ENCODE results near the gene SPEF2.

SPEF2 gene

GRCh38 chr5:35816881-35817521, 199.3 kb downstream of the SPEF2 start:
- CTCF ChIA-PET: interaction anchor here (0.7 to 1.2 kb wide), 6 partner anchors 10 to 685 kb away, joined by 3 to 5 read pairs (median 3); no protein-coding TSS in a partner anchor
- TF ChIP-seq ZBTB11 (tag by site-specific recombination; conservative IDR thresholded peaks at IDR 0.05; ENCODE audit: low read depth): no peak
- TF ChIP-seq, protein P1, sequence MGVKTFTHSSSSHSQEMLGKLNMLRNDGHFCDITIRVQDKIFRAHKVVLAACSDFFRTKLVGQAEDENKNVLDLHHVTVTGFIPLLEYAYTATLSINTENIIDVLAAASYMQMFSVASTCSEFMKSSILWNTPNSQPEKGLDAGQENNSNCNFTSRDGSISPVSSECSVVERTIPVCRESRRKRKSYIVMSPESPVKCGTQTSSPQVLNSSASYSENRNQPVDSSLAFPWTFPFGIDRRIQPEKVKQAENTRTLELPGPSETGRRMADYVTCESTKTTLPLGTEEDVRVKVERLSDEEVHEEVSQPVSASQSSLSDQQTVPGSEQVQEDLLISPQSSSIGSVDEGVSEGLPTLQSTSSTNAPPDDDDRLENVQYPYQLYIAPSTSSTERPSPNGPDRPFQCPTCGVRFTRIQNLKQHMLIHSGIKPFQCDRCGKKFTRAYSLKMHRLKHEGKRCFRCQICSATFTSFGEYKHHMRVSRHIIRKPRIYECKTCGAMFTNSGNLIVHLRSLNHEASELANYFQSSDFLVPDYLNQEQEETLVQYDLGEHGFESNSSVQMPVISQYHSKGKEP (tag by site-specific recombination; IDR thresholded peaks at IDR 0.05): no peak
- no peak for TF ChIP-seq ELK4 (IDR thresholded peaks at IDR 0.05; ENCODE audit: borderline replicate concordance, low read depth, low read length)
- no peak for TF ChIP-seq ZNF624 (tag by site-specific recombination; IDR thresholded peaks at IDR 0.05)
- TF ChIP-seq, protein P2, sequence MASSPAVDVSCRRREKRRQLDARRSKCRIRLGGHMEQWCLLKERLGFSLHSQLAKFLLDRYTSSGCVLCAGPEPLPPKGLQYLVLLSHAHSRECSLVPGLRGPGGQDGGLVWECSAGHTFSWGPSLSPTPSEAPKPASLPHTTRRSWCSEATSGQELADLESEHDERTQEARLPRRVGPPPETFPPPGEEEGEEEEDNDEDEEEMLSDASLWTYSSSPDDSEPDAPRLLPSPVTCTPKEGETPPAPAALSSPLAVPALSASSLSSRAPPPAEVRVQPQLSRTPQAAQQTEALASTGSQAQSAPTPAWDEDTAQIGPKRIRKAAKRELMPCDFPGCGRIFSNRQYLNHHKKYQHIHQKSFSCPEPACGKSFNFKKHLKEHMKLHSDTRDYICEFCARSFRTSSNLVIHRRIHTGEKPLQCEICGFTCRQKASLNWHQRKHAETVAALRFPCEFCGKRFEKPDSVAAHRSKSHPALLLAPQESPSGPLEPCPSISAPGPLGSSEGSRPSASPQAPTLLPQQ (tag by site-specific recombination; IDR thresholded peaks at IDR 0.05): no peak
- TF ChIP-seq ZNF701 (tag by site-specific recombination; IDR thresholded peaks at IDR 0.05): no peak
- no peak for TF ChIP-seq ZNF132 (tag by site-specific recombination; IDR thresholded peaks at IDR 0.05; ENCODE audit: borderline replicate concordance)
- no peak for TF ChIP-seq ZNF174 (tag by site-specific recombination; IDR thresholded peaks at IDR 0.05)
- TF ChIP-seq HIC1 (tag by site-specific recombination; IDR thresholded peaks at IDR 0.05): no peak

DNA sequence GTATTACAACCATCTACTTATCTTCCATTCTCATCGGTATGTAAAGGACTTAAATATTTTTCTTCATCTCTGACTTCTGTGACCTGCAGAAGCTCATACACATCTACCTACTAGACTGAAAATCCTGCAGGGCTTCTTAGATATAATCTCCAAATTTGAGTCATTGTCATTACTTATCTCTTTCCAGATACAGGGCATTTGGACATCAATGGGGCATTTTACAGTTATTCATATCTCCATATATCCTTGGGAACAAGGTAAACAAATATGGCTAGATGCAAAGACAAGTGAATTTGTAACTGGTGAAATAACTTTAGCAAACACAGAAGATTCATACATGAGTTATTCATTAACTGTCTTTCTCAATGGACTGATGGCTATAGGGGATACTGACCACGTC, 201.4 kb downstream of the SPEF2 start:
- H3K27ac ChIP-seq (ENCODE audit: extremely low read depth, low read depth, low read length): no peak overlapping the region
- H3K4me1 ChIP-seq (ENCODE audit: control insufficient read depth, insufficient read depth, low read length): no peaks in the 10 kb centered on the region
- POLR2A ChIA-PET: no interaction called here
- H3K4me3 ChIP-seq (ENCODE audit: low read depth, low read length): no peak overlapping the region
- H3K36me3 ChIP-seq (ENCODE audit: control insufficient read depth in 2 of 2, insufficient read depth in 1 of 2, low read length in 2 of 2): no peaks in the 10 kb centered on the region
- CTCF ChIA-PET: no interaction called here
- H3K9me3 ChIP-seq (ENCODE audit: control insufficient read depth, insufficient read depth, low read depth, low read length): no peaks in the 10 kb centered on the region
- TF ChIP-seq, protein P3, sequence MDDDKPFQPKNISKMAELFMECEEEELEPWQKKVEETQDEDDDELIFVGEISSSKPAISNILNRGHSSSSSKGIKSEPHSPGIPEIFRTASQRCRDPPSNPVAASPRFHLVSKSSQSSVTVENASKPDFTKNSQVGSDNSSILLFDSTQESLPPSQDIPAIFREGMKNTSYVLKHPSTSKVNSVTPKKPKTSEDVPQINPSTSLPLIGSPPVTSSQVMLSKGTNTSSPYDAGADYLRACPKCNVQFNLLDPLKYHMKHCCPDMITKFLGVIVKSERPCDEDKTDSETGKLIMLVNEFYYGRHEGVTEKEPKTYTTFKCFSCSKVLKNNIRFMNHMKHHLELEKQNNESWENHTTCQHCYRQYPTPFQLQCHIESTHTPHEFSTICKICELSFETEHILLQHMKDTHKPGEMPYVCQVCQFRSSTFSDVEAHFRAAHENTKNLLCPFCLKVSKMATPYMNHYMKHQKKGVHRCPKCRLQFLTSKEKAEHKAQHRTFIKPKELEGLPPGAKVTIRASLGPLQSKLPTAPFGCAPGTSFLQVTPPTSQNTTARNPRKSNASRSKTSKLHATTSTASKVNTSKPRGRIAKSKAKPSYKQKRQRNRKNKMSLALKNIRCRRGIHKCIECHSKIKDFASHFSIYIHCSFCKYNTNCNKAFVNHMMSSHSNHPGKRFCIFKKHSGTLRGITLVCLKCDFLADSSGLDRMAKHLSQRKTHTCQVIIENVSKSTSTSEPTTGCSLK (tag by site-specific recombination; IDR thresholded peaks at IDR 0.05): no peak
- TF ChIP-seq, protein P4, sequence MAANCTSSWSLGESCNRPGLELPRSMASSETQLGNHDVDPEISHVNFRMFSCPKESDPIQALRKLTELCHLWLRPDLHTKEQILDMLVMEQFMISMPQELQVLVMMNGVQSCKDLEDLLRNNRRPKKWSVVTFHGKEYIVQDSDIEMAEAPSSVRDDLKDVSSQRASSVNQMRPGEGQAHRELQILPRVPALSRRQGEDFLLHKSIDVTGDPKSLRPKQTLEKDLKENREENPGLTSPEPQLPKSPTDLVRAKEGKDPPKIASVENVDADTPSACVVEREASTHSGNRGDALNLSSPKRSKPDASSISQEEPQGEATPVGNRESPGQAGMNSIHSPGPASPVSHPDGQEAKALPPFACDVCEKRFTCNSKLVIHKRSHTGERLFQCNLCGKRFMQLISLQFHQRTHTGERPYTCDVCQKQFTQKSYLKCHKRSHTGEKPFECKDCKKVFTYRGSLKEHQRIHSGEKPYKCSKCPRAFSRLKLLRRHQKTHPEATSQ (tag by site-specific recombination; IDR thresholded peaks at IDR 0.05): no peak
- TF ChIP-seq ZNF76 (tag by site-specific recombination; IDR thresholded peaks at IDR 0.05; ENCODE audit: borderline replicate concordance, low read depth) (no peak), CTCF (tag by site-specific recombination; IDR thresholded peaks at IDR 0.05) (no peak), ZNF341 (tag by site-specific recombination; IDR thresholded peaks at IDR 0.05; ENCODE audit: low read depth) (no peak), FEZF1 (tag by site-specific recombination; IDR thresholded peaks at IDR 0.05) (no peak)
- TF ChIP-seq, protein P5, sequence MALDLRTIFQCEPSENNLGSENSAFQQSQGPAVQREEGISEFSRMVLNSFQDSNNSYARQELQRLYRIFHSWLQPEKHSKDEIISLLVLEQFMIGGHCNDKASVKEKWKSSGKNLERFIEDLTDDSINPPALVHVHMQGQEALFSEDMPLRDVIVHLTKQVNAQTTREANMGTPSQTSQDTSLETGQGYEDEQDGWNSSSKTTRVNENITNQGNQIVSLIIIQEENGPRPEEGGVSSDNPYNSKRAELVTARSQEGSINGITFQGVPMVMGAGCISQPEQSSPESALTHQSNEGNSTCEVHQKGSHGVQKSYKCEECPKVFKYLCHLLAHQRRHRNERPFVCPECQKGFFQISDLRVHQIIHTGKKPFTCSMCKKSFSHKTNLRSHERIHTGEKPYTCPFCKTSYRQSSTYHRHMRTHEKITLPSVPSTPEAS (tag by site-specific recombination; IDR thresholded peaks at IDR 0.05): no peak

More at GRCh38 chr5:35816881-35817521, 199.3 kb downstream of the SPEF2 start:
- H3K4me1 ChIP-seq (ENCODE audit: control insufficient read depth, insufficient read depth, low read length): no peaks in the 10 kb centered on the region
- H3K36me3 ChIP-seq (ENCODE audit: control insufficient read depth in 2 of 2, insufficient read depth in 1 of 2, low read length in 2 of 2): no peaks in the 10 kb centered on the region
- H3K9me3 ChIP-seq (ENCODE audit: control insufficient read depth, insufficient read depth, low read depth, low read length): no peaks in the 10 kb centered on the region
- H3K27ac ChIP-seq (ENCODE audit: extremely low read depth, low read depth, low read length): no peak overlapping the region
- POLR2A ChIA-PET: no interaction called here
- no peak overlapping the region for H3K4me3 ChIP-seq (ENCODE audit: low read depth, low read length)

Data from HEK293 (cell line).